Measurements from ENCODE around the gene RSBN1.

DNA sequence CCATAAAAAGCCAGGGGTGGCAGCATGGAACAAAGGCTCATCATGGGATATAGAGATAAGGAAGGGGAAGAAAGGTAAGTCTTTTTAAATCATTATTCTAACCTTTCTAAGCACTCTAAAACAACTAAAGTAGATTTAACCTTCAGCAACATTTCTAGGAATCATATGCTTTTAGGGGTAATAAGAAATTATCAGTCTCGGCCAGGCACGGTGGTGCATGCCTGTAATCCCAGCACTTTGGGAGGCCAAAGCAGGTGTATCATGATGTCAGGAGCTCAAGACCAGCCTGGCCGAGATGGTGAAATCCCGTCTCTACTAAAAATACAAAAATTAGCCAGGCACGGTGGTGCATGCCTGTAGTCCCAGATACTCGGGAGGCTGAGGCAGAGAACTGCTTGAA lies 32.7 kb downstream of the RSBN1 start:
- no peak for TF ChIP-seq POLR2AphosphoS5 (IDR thresholded peaks at IDR 0.05; ENCODE audit: borderline replicate concordance, low read depth, low read length)
- no peak for TF ChIP-seq FOXP2 (optimal IDR thresholded peaks at IDR 0.05; ENCODE audit: control extremely low read depth, extremely low read length, insufficient read depth)
